ENCODE measurements around the gene PPP6R2. TPM values are rescaled to one million over a fixed set of nuclear protein-coding genes. Genes with fewer than 3 reads are reported as not detected.

PPP6R2 gene
- polyA plus RNA-seq, 2 of the 4 experiments (the other 2 are of a cell fraction), result 9.6 to 14.7 TPM

DNA sequence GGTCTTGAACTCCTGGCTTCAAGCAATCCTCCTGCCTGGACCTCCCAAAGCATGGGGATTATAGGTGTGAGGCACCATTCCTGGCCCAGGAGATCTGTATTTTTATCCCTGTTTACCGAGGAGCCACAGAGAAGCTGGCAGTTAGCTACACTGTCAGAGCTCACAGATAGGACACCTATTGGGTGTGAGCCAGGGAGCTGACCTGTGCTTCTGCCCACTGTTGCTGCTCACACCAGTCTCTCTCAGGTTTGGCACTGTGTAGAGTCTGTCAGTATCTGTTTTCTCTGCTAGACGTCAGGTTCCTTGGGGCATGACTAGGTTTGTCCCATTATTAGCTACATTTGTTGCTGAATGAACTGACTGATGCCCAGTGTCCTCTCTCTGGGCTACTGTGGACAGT, 17.5 kb downstream of the PPP6R2 start:
- POLR2A ChIA-PET, result no interaction called here
- Histone ChIP-seq H3K9me3 (no peaks in the 10 kb centered on the region), H3K27ac (no peak overlapping the region), H3K4me2 (no peak overlapping the region), H3K4me1 (no peaks in the 10 kb centered on the region), H3K4me3 (no peak overlapping the region)
- TF ChIP-seq NR3C1 (IDR thresholded peaks at IDR 0.05) (no peak), HEYL (CRISPR knock-in tag; IDR thresholded peaks at IDR 0.05) (no peak), MYC (IDR thresholded peaks at IDR 0.05; ENCODE audit: borderline replicate concordance, low read length) (no peak), CEBPB (IDR thresholded peaks at IDR 0.05) (no peak), RCOR1 (IDR thresholded peaks at IDR 0.05; ENCODE audit: low read depth, low read length) (no peak), RARB (CRISPR knock-in tag; IDR thresholded peaks at IDR 0.05) (no peak), SREBF2 (IDR thresholded peaks at IDR 0.05) (no peak), FOSL2 (IDR thresholded peaks at IDR 0.05) (no peak), FOSL2 (CRISPR knock-in tag; IDR thresholded peaks at IDR 0.05) (no peak), BHLHE40 (IDR thresholded peaks at IDR 0.05; ENCODE audit: low read depth, low read length) (no peak), FOXS1 (CRISPR knock-in tag; IDR thresholded peaks at IDR 0.05) (no peak)
- TF ChIP-seq, protein P1, sequence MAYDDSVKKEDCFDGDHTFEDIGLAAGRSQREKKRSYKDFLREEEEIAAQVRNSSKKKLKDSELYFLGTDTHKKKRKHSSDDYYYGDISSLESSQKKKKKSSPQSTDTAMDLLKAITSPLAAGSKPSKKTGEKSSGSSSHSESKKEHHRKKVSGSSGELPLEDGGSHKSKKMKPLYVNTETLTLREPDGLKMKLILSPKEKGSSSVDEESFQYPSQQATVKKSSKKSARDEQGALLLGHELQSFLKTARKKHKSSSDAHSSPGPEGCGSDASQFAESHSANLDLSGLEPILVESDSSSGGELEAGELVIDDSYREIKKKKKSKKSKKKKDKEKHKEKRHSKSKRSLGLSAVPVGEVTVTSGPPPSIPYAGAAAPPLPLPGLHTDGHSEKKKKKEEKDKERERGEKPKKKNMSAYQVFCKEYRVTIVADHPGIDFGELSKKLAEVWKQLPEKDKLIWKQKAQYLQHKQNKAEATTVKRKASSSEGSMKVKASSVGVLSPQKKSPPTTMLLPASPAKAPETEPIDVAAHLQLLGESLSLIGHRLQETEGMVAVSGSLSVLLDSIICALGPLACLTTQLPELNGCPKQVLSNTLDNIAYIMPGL (CRISPR knock-in tag; IDR thresholded peaks at IDR 0.05; ENCODE audit: borderline replicate concordance), result no peak
- TF ChIP-seq, protein P2, sequence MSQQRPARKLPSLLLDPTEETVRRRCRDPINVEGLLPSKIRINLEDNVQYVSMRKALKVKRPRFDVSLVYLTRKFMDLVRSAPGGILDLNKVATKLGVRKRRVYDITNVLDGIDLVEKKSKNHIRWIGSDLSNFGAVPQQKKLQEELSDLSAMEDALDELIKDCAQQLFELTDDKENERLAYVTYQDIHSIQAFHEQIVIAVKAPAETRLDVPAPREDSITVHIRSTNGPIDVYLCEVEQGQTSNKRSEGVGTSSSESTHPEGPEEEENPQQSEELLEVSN (IDR thresholded peaks at IDR 0.05; ENCODE audit: borderline replicate concordance, low read depth), result no peak
- FAIRE-seq (no peak), DNase-seq (ENCODE audit: low read depth in 1 of 2, low spot score in 1 of 2) (no peak), ATAC-seq (no peak)
- CTCF ChIA-PET, result interaction anchor here (0.8 to 1.3 kb wide), 3 partner anchors 33 to 260 kb away, joined by 3 to 4 read pairs (median 3); partner anchors contain the start of gene DENND6B
- 56% methylated on average over 1 of the region's 2 CpGs for WGBS (ENCODE audit: missing lambda C conversion rate)

DNA sequence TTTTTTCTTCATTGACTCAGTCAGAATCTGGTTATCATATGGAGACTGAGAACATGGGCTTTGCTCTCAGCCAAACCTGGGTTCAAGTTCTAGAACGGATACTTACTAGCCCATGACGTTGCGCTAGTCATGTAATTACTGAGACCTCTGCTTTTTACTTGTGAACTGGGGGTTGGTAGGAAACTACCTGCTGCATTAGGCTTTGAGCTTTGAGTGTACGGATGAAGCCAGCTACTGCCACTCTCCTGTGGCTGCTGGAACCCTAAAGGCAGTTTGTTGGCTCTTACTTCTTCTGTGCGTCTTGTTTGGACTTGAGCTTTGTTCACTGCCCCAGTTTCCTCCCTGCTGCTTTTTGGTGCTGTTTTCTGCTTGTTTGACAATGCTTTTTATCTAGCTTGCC, 18.1 kb downstream of the PPP6R2 start:
- Histone ChIP-seq H3K4me2 (no peak overlapping the region), H3K9me3 (no peaks in the 10 kb centered on the region), H3K4me3 (no peak overlapping the region), H3K4me1 (no peaks in the 10 kb centered on the region), H3K27ac (no peak overlapping the region)
- TF ChIP-seq RFX5 (IDR thresholded peaks at IDR 0.05) (no peak), CBX8 (IDR thresholded peaks at IDR 0.05) (no peak), ZFP36 (IDR thresholded peaks at IDR 0.05; ENCODE audit: borderline replicate concordance, partially characterized antibody) (no peak), NR3C1 (IDR thresholded peaks at IDR 0.05) (no peak), MYC (IDR thresholded peaks at IDR 0.05; ENCODE audit: borderline replicate concordance, low read length) (no peak), FOSL2 (IDR thresholded peaks at IDR 0.05) (no peak), FOSL2 (CRISPR knock-in tag; IDR thresholded peaks at IDR 0.05) (no peak), HEYL (CRISPR knock-in tag; IDR thresholded peaks at IDR 0.05) (no peak), RCOR1 (IDR thresholded peaks at IDR 0.05; ENCODE audit: low read depth, low read length) (no peak), HOXA7 (CRISPR knock-in tag; IDR thresholded peaks at IDR 0.05) (no peak), HDAC2 (IDR thresholded peaks at IDR 0.05) (no peak), FOXS1 (CRISPR knock-in tag; IDR thresholded peaks at IDR 0.05) (no peak), SMC3 (IDR thresholded peaks at IDR 0.05) (no peak), RAD21 (conservative IDR thresholded peaks at IDR 0.05 in 1 of 2, IDR thresholded peaks at IDR 0.05 in 1 of 2) (no peak), HOXB5 (CRISPR knock-in tag; IDR thresholded peaks at IDR 0.05) (no peak), SREBF2 (IDR thresholded peaks at IDR 0.05) (no peak)
- TF ChIP-seq, protein P3, sequence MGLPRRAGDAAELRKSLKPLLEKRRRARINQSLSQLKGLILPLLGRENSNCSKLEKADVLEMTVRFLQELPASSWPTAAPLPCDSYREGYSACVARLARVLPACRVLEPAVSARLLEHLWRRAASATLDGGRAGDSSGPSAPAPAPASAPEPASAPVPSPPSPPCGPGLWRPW (IDR thresholded peaks at IDR 0.05), result no peak
- TF ChIP-seq, protein P1 (CRISPR knock-in tag; IDR thresholded peaks at IDR 0.05; ENCODE audit: borderline replicate concordance), result no peak
- TF ChIP-seq, protein P4, sequence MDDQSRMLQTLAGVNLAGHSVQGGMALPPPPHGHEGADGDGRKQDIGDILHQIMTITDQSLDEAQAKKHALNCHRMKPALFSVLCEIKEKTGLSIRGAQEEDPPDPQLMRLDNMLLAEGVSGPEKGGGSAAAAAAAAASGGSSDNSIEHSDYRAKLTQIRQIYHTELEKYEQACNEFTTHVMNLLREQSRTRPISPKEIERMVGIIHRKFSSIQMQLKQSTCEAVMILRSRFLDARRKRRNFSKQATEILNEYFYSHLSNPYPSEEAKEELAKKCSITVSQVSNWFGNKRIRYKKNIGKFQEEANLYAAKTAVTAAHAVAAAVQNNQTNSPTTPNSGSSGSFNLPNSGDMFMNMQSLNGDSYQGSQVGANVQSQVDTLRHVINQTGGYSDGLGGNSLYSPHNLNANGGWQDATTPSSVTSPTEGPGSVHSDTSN (IDR thresholded peaks at IDR 0.05), result no peak
- POLR2A ChIA-PET, result no interaction called here
- FAIRE-seq (no peak), ATAC-seq (no peak), DNase-seq (ENCODE audit: low read depth in 1 of 2, low spot score in 1 of 2) (no peak)
- WGBS (ENCODE audit: missing lambda C conversion rate), result 96% methylated on average over 5 of the region's 5 CpGs
- CTCF ChIA-PET, result interaction anchor here (0.8 to 1.3 kb wide), 3 partner anchors 34 to 259 kb away, joined by 3 to 4 read pairs (median 3); partner anchors contain the start of gene DENND6B

Measured in A549 (cell line).